Tibial artery (tissue), 4 donors: ENCODE results near the gene RPS5.

ENCODE experiments used
- DNase-seq, 2 donors: peaks; one replicate each; pipeline ENCODE4 v3.0.0-alpha.2; 2019
- H3K27ac ChIP-seq, 2 donors: fragments of 200-600 bp; sonication (generic) in 1 of 2; 1 replicate in 1 of 2; 2 replicates in 1 of 2; pipeline ENCODE4 v1.5.1; 2018 to 2019; ENCODE audit warnings: mild to moderate bottlenecking in 1 of 2
- H3K27me3 ChIP-seq, 2 donors: fragments of 200-600 bp; sonication (generic) in 1 of 2; one replicate each; pipeline versions ENCODE4 v1.5.1 to v1.6.0; 2016 to 2019
- H3K36me3 ChIP-seq, 3 donors: fragments of 200-600 bp; sonication (generic) in 2 of 3; one replicate each; pipeline ENCODE4 v1.5.1; 2016 to 2019; ENCODE audit warnings: mild to moderate bottlenecking in 2 of 3
- H3K4me1 ChIP-seq, 4 donors: fragments of 200-600 bp; sonication (generic) in 2 of 4; 1 replicate in 3 of 4; 2 replicates in 1 of 4; pipeline ENCODE4 v1.5.1; 2016 to 2019
- H3K4me3 ChIP-seq, 2 donors: fragments of 200-600 bp; sonication (generic) in 1 of 2; 1 replicate in 1 of 2; 2 replicates in 1 of 2; pipeline ENCODE4 v1.5.1; 2018 to 2019; ENCODE audit warnings: mild to moderate bottlenecking in 2 of 2
- H3K9me3 ChIP-seq, 3 donors: fragments of 200-600 bp; sonication (generic) in 1 of 3; one replicate each; pipeline ENCODE4 v1.5.1; 2016 to 2019
- intact Hi-C: fragments of 100-400 bp; cut with DNase I; formaldehyde crosslinking; loops from one replicate; pipeline ENCODE4 v1.15.0; 2023; ENCODE audit warnings: low total_unique reads
- TF ChIP-seq, protein P1 (sequence below), 2 experiments: fragments of 200-600 bp in 1 of 2; fragments of 450-650 bp in 1 of 2; IDR thresholded peaks; one replicate each; pipeline ENCODE4 v1.5.1; 2017 to 2019; ENCODE audit warnings: antibody characterized with exemption in 2 of 2, mild to moderate bottlenecking in 1 of 2, moderate library complexity in 1 of 2

Gene RPS5

GRCh38 chr19:58385891-58386575 is 1.0 kb upstream of the RPS5 start:
- no peaks in the 10 kb centered on the region for H3K27me3 ChIP-seq
- TF ChIP-seq, protein P1, sequence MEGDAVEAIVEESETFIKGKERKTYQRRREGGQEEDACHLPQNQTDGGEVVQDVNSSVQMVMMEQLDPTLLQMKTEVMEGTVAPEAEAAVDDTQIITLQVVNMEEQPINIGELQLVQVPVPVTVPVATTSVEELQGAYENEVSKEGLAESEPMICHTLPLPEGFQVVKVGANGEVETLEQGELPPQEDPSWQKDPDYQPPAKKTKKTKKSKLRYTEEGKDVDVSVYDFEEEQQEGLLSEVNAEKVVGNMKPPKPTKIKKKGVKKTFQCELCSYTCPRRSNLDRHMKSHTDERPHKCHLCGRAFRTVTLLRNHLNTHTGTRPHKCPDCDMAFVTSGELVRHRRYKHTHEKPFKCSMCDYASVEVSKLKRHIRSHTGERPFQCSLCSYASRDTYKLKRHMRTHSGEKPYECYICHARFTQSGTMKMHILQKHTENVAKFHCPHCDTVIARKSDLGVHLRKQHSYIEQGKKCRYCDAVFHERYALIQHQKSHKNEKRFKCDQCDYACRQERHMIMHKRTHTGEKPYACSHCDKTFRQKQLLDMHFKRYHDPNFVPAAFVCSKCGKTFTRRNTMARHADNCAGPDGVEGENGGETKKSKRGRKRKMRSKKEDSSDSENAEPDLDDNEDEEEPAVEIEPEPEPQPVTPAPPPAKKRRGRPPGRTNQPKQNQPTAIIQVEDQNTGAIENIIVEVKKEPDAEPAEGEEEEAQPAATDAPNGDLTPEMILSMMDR (IDR thresholded peaks at IDR 0.05): no peak
- H3K4me1 ChIP-seq: peaks cover 0 to 45% (median 36%) of the 10 kb centered on the region in 4 donors
- peak overlapping the region; percentile 78 to 83 for H3K4me3 ChIP-seq
- peaks cover 6 to 30% (median 17%) of the 10 kb centered on the region in 3 donors for H3K36me3 ChIP-seq
- no peak for DNase-seq
- H3K27ac ChIP-seq: peak overlapping the region; percentile 95 to 96
- H3K9me3 ChIP-seq: no peaks in the 10 kb centered on the region
- intact Hi-C loops: no loop called here

DNA sequence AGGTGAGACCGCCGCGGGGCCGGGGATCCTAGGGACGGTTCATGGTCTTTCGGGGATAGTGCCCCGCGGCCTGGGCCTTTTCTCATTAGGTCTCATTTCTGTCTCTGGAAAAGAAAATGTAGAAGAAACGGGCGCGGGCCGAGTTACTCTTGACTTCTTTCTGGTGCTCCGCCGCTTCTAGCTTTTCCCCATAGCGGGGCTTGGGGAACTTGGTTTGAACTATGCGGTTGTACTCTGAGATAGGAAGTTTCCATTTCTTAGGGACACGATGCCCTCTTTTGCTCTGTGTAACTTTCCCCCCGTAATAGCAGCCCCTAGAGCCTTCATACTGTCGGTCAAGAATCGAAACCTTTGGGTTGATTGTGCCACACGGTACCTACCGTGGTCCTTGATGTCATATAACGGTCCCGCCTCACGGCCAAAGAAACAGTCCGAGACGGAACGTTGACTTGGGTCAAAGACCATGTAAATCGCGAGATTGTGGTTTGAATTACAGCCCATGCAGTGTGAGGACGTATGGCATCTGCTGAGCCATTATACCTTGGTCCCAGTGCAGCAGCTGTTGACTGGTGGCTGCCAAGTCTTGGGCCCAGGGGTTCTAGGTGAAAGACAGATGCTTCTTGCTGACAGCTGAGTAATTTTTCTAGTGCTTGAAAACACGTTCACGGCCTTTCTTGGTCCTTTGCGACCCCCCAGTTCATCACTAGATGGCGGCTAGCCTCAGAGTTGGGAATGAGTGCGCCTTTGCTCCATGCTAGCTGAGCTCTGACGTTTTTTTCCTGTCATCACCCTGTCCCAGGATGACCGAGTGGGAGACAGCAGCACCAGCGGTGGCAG is 487 bp downstream of the RPS5 start:
- DNase-seq: no peak
- Histone ChIP-seq H3K36me3 (peaks cover 20 to 45% (median 22%) of the 10 kb centered on the region in 3 donors), H3K27ac (peak overlapping the region; percentile 95 to 96), H3K4me1 (peaks cover 0 to 33% (median 26%) of the 10 kb centered on the region in 4 donors), H3K9me3 (no peaks in the 10 kb centered on the region), H3K4me3 (peak overlapping the region; percentile 78 to 83), H3K27me3 (no peaks in the 10 kb centered on the region)
- TF ChIP-seq, protein P1 (IDR thresholded peaks at IDR 0.05): no peak
- intact Hi-C loops: no loop called here

- peaks cover 26 to 51% (median 28%) of the 10 kb centered on the region in 3 donors for H3K36me3 ChIP-seq
- peak overlapping the region; percentile 78 to 83 for H3K4me3 ChIP-seq
- H3K27me3 ChIP-seq: no peaks in the 10 kb centered on the region
- no peaks in the 10 kb centered on the region for H3K9me3 ChIP-seq
- H3K27ac ChIP-seq: no peak overlapping the region
- H3K4me1 ChIP-seq: peaks cover 0 to 32% (median 26%) of the 10 kb centered on the region in 4 donors
- TF ChIP-seq, protein P1 (IDR thresholded peaks at IDR 0.05): no peak
- intact Hi-C loops: no loop called here
- no peak for DNase-seq
Observed at GRCh38 chr19:58388175-58388526, 1.1 kb downstream of the RPS5 start.

DNA sequence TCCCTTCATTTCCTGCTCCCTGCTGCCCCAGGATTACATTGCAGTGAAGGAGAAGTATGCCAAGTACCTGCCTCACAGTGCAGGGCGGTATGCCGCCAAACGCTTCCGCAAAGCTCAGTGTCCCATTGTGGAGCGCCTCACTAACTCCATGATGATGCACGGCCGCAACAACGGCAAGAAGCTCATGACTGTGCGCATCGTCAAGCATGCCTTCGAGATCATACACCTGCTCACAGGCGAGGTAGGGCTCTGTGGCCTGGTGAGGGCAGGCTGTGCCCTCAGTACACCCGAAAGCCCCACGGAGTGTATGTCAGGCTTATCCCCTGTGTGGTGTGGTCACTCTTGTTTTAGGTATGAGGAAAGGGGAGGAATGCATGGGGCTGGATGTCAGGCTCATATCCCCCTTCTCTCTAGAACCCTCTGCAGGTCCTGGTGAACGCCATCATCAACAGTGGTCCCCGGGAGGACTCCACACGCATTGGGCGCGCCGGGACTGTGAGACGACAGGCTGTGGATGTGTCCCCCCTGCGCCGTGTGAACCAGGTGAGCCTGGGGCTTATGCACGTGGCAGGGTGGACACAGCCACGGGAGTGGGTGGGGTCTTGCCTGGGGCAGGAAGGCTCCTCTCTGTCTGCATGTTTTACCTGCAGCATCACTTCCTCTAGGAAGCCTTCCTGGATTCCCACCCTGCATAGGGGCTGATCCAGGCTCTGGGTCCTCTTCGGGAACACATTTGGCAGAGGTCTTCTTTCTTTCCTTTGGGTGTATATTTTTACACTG is 6.1 kb downstream of the RPS5 start:
- TF ChIP-seq, protein P1 (IDR thresholded peaks at IDR 0.05): no peak
- no peak for DNase-seq
- no peaks in the 10 kb centered on the region for H3K9me3 ChIP-seq
- no peak overlapping the region for H3K27ac ChIP-seq
- H3K4me3 ChIP-seq: no peak overlapping the region
- H3K27me3 ChIP-seq: peaks cover 0 to 26% of the 10 kb centered on the region in 2 donors
- peaks cover 48 to 71% (median 49%) of the 10 kb centered on the region in 3 donors for H3K36me3 ChIP-seq
- intact Hi-C loops: no loop called here
- H3K4me1 ChIP-seq: peaks cover 0 to 30% (median 10%) of the 10 kb centered on the region in 4 donors

DNA sequence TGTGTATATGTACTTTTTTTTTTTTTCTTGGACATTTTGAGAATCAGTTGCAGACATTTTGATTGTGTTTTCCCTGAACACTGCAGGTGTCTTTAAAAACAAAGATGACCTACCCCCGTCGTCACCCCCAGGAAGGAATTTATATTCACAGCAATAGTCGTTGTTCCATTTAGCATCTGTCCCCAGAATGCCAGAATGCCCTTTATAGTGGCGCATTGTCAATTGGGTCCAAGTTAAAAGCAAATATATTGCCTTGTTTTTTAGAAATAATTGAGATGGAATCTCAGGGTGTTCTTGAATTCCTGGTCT is 6.6 kb downstream of the RPS5 start:
- Histone ChIP-seq H3K4me1 (peaks cover 0 to 25% (median 8%) of the 10 kb centered on the region in 4 donors), H3K36me3 (peaks cover 46 to 66% (median 49%) of the 10 kb centered on the region in 3 donors), H3K27ac (no peak overlapping the region), H3K4me3 (no peak overlapping the region), H3K27me3 (peaks cover 0 to 26% of the 10 kb centered on the region in 2 donors), H3K9me3 (no peaks in the 10 kb centered on the region)
- no peak for DNase-seq
- TF ChIP-seq, protein P1 (IDR thresholded peaks at IDR 0.05): no peak
- intact Hi-C loops: no loop called here
